AG08396 (cell line): ENCODE measurements around the gene HEATR9.

Experiments used
- DNase-seq: peaks from one replicate; pipeline ENCODE4 v3.0.0; 2012; ENCODE audit warnings: low spot score, mixed read lengths

HEATR9 gene

DNA sequence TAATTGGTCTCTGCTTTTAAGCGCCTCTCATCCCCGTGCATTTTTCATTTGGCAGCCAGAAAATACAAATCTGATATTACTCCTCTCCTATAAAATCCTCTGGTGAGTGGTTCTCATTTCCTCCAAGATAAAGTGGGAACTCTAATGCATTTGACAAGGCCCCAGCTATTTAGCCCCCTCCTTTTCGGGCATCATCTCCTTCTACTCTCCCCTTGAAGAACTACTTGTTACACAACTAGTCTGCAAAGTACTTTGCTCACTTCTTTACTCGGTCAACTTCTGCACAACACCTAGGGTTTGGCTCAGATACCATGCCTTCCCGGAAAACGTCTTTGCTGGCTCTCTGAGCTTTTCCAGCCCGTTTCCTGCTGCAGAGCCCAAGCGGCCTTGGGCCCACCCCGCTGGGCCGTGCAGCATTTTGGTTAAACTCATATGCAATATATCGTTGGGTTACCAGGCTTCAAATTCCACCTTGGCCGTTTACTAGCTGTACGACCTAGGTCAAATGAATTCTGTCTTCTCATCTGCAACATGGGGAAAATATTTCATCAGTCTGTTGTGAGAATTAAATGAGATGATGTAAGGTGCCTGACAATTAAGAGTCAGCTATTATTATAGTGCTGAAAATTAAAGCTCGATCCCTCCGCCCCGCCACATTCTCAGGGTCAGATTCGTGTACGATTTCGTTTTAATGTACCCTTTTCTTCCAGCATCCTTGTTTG, 60.3 kb downstream of the HEATR9 start:
- no peak for DNase-seq

DNA sequence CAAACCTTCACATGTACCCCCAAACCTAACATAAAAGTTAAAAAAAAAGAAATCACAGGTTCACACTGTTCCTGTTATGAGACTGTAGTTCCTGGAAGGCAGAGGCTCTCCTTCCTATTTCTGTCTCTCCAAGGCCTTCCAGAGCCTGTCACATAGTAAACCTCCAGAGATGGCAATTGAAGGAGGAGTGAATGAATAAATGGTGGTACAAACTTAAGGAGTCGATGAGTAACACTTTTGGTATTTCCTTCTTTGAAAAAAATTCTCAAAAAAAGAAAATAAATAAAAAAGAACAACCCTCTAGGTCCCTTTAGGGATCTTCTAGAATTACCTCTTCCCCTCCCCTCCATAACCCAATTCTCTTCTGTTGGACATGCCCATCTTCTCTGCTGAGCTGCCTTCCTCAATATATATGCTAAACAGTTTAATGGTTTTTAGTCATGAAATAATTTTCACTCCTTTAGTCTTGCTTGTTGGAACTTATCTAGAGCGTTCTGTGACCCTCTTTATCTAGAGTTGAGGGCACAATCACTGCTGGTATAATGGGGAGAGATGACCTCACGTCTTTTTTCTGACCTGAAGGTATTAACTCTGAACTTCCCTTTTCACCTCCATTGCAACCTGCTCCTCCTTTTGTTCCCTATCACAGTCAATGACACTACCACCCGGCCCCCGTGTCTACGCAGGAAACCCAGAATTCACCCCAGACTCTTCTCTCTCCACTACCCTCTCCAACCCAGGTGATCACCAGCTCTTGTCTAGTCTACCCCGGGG, 61.1 kb downstream of the HEATR9 start:
- peak; percentile 36 for DNase-seq
